ENCODE results near the gene MORC2.

DNA sequence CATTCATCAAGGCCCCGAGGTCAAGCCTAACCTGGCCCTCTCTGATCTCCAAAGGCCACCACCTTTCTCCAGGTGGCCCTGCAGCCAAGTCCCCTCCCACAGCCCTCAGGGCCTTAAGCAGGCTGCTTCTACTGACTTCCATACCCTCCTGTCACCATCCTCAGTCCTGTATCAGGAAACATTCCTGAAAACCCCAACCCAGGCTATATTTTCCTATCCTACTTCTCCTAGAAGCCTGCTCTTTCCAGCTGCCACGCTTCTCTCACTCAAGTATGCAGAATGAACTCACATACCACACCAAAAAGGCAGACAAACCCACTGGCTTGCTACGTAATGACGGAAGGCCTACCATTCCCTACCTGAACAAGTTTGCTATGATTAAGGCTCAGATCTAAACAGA lies 23.6 kb downstream of the MORC2 start:
- TF ChIP-seq CTCF (IDR thresholded peaks at IDR 0.05; ENCODE audit: poor library complexity, severe bottlenecking), result no peak
- no peak for TF ChIP-seq EZH2 (IDR thresholded peaks at IDR 0.05; ENCODE audit: borderline replicate concordance, insufficient read depth, low read length, poor library complexity, severe bottlenecking)
- no peak for TF ChIP-seq TAF1 (IDR thresholded peaks at IDR 0.05; ENCODE audit: low read depth)
- TF ChIP-seq POLR2AphosphoS5 (IDR thresholded peaks at IDR 0.05), result no peak
- TF ChIP-seq, protein P1, sequence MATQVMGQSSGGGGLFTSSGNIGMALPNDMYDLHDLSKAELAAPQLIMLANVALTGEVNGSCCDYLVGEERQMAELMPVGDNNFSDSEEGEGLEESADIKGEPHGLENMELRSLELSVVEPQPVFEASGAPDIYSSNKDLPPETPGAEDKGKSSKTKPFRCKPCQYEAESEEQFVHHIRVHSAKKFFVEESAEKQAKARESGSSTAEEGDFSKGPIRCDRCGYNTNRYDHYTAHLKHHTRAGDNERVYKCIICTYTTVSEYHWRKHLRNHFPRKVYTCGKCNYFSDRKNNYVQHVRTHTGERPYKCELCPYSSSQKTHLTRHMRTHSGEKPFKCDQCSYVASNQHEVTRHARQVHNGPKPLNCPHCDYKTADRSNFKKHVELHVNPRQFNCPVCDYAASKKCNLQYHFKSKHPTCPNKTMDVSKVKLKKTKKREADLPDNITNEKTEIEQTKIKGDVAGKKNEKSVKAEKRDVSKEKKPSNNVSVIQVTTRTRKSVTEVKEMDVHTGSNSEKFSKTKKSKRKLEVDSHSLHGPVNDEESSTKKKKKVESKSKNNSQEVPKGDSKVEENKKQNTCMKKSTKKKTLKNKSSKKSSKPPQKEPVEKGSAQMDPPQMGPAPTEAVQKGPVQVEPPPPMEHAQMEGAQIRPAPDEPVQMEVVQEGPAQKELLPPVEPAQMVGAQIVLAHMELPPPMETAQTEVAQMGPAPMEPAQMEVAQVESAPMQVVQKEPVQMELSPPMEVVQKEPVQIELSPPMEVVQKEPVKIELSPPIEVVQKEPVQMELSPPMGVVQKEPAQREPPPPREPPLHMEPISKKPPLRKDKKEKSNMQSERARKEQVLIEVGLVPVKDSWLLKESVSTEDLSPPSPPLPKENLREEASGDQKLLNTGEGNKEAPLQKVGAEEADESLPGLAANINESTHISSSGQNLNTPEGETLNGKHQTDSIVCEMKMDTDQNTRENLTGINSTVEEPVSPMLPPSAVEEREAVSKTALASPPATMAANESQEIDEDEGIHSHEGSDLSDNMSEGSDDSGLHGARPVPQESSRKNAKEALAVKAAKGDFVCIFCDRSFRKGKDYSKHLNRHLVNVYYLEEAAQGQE (IDR thresholded peaks at IDR 0.05; ENCODE audit: borderline replicate concordance), result no peak
- no peak for TF ChIP-seq EP300 (conservative IDR thresholded peaks at IDR 0.05; ENCODE audit: poor library complexity, severe bottlenecking)

All from neural cell (in vitro differentiated cells).